SHP77 (cell line): ENCODE results near the gene TKTL2.
"Not testable (repeated sequence)": the region's sequence is repeated elsewhere in the genome, so short reads cannot be mapped to it uniquely, and the experiment has no call there.

ENCODE experiments used
- DNase-seq, 2 experiments: peaks; one replicate each; lab custom pipeline; 2025; lab: John Stamatoyannopoulos, UW

TKTL2 gene

DNA sequence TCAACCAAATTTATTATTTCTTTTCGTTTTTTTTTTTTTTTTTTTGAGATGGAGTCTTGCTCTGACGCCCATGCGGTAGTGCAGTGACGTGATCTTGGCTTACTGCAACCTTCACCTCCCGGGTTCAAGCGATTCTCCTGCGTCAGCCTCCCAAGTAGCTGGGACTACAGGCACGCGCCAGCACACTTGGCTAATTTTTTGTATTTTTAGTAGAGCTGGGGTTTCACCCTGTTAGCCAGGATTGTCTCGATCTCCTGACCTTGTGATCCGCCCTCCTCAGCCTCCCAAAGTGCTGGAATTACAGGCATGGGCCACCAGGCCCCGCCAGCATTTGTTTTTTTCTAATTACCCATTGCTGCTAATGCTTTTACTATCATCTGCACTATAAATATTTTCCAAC, 26.5 kb downstream of the TKTL2 start:
- DNase-seq = not testable (repeated sequence)

DNA sequence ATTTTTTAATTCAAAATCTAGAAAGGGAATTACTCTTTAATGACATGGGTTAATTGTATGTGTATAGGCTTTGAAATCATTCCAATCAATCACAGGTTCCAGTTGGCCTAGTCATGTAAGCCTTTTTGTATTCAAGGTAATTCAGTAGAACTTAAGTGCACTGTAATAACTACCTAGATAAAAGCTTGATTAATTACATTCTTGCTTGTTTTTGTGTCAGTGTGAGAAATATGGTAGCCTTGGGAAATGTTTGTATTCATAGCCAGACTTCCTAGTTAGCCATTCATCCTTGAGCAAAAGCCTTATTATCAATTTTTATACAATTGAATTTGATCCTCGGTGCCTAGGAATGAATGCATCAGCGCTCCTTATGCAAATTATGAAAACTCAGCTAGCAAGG, 33.5 kb downstream of the TKTL2 start:
- no peak for DNase-seq
